Measurements from ENCODE around the gene RAD51B.

DNA sequence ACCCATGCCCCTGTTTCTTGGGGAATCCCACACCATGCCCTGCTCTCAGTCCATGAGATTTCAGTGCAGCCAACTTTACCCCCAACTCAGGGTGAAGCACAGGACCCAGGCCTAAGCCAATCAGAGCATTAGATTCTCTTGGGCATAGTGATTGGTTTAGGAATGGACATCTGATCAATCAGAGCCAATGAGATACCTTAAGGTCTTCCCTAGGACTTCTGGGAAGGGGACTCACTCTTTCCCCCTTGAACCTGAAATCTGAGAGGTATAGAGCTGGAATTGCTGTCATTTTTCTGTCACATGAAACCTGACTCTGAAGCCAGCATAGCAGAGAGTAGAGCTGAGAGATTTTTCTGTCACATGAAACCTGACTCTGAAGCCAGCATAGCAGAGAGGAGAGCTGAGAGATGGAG, 846.2 kb downstream of the RAD51B start:
- TF ChIP-seq POLR2A (IDR thresholded peaks at IDR 0.05): no peak
- TF ChIP-seq, protein P1, sequence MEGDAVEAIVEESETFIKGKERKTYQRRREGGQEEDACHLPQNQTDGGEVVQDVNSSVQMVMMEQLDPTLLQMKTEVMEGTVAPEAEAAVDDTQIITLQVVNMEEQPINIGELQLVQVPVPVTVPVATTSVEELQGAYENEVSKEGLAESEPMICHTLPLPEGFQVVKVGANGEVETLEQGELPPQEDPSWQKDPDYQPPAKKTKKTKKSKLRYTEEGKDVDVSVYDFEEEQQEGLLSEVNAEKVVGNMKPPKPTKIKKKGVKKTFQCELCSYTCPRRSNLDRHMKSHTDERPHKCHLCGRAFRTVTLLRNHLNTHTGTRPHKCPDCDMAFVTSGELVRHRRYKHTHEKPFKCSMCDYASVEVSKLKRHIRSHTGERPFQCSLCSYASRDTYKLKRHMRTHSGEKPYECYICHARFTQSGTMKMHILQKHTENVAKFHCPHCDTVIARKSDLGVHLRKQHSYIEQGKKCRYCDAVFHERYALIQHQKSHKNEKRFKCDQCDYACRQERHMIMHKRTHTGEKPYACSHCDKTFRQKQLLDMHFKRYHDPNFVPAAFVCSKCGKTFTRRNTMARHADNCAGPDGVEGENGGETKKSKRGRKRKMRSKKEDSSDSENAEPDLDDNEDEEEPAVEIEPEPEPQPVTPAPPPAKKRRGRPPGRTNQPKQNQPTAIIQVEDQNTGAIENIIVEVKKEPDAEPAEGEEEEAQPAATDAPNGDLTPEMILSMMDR (IDR thresholded peaks at IDR 0.05): no peak
